Adrenal gland (tissue), 5 donors: Measurements from ENCODE around the gene KLK6.

ENCODE experiments used
- POLR2A ChIP-seq, 2 donors: fragments of 450-650 bp; IDR thresholded peaks; one replicate each; pipeline ENCODE4 v1.6.1; 2017; ENCODE audit warnings: antibody characterized with exemption in 2 of 2, mild to moderate bottlenecking in 2 of 2, moderate library complexity in 1 of 2
- TF ChIP-seq, protein P1 (sequence below), 6 experiments: fragments of 450-650 bp in 4 of 6; fragments of 200-600 bp in 2 of 6; sonication (generic) in 1 of 6; IDR thresholded peaks; 1 replicate in 5 of 6; 2 replicates in 1 of 6; pipeline versions ENCODE4 v1.5.1 to v1.8.0; 2016 to 2021; ENCODE audit warnings: antibody characterized with exemption in 6 of 6, mild to moderate bottlenecking in 2 of 6, moderate library complexity in 1 of 6
- donor health status: DM: no; HTN: no; CAD: no.

DNA sequence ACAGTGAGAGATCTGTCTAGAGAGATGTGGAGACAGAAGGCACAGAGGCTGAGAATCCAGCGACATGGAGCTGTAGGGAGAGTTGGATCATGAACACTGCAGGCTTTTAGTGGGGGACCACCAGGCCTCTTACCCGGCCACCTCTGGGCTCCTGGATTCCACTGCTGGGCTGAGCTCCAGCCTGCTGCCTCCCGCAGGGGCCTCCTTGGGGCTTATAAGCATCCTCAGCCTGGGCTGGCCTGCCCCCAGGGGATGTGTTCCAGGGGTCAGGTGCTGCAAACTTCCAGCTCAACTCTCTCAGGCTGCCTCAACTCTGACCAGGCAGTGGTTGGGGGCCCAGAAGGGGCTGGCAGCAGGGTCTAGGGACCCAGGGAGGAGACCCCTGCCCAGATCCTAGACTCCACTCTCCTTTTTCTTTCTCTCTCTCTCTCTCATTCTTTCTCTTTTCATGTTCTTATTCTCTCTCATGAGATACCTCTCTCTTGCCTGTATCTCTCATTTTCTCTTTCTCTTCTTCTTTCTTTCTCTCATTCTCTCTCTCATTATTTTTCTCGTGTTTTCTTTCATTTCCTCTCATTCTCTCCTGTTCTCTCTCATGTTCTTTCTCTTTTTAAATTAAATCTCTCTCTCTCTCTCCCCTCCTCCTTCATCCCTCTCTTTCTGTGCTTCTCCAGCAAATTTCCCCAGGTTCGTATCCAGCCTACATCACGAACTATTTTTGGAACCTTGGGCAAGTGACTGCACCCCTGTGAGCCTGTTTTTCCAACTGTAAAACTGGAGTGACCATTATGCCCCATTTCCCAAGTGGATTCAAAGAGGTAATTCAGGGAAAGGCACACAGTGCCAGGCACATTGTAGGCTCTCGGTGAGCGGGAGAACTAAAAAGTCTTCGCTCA is 57.9 kb downstream of the KLK6 start, which contains the start of gene KLK4:
- TF ChIP-seq, protein P1, sequence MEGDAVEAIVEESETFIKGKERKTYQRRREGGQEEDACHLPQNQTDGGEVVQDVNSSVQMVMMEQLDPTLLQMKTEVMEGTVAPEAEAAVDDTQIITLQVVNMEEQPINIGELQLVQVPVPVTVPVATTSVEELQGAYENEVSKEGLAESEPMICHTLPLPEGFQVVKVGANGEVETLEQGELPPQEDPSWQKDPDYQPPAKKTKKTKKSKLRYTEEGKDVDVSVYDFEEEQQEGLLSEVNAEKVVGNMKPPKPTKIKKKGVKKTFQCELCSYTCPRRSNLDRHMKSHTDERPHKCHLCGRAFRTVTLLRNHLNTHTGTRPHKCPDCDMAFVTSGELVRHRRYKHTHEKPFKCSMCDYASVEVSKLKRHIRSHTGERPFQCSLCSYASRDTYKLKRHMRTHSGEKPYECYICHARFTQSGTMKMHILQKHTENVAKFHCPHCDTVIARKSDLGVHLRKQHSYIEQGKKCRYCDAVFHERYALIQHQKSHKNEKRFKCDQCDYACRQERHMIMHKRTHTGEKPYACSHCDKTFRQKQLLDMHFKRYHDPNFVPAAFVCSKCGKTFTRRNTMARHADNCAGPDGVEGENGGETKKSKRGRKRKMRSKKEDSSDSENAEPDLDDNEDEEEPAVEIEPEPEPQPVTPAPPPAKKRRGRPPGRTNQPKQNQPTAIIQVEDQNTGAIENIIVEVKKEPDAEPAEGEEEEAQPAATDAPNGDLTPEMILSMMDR (IDR thresholded peaks at IDR 0.05) = no peak
- no peak for TF ChIP-seq POLR2A (IDR thresholded peaks at IDR 0.05)
